SK-N-SH treated with all-trans-retinoic acid at 6 μM for 48 hours (cell line): ENCODE results near the gene EPB41L4A.
"Not testable (repeated sequence)": the region's sequence is repeated elsewhere in the genome, so short reads cannot be mapped to it uniquely, and the experiment has no call there.

Source experiments
- ATAC-seq: fragments of 200-7000 bp; cut with Tn5 transposase; 3 replicates; pipeline ENCODE4 v1.9.1; 2020; ENCODE audit warnings: mild to moderate bottlenecking, moderate library complexity
- ARNTL ChIP-seq: fragments of 450-650 bp; formaldehyde crosslinking; IDR thresholded peaks from 2 replicates; pipeline ENCODE4 v1.5.0; 2020; ENCODE audit warnings: low read depth, mild to moderate bottlenecking, moderate library complexity, borderline replicate concordance
- BACH2 ChIP-seq: fragments of 250-450 bp; sonication (Bioruptor Pico); IDR thresholded peaks from 2 replicates; pipeline ENCODE4 v1.9.0; 2021; ENCODE audit warnings: mild to moderate bottlenecking, borderline replicate concordance
- CSDC2 ChIP-seq: fragments of 250-450 bp; sonication (Bioruptor Pico); IDR thresholded peaks from 2 replicates; pipeline ENCODE4 v1.5.0; 2020; ENCODE audit warnings: mild to moderate bottlenecking, moderate library complexity
- ESRRG ChIP-seq: fragments of 250-450 bp; sonication (Bioruptor Pico); IDR thresholded peaks from 2 replicates; pipeline ENCODE4 v1.6.1; 2021; ENCODE audit warnings: mild to moderate bottlenecking
- GLIS3 ChIP-seq: fragments of 250-450 bp; sonication (Bioruptor Pico); IDR thresholded peaks from 2 replicates; pipeline ENCODE4 v1.5.0; 2020; ENCODE audit warnings: mild to moderate bottlenecking, moderate library complexity
- ISL1 ChIP-seq: fragments of 250-450 bp; sonication (Bioruptor Pico); IDR thresholded peaks from 2 replicates; pipeline ENCODE4 v2.1.2; 2022; ENCODE audit warnings: mild to moderate bottlenecking, moderate library complexity
- OSR1 ChIP-seq: fragments of 250-450 bp; sonication (Bioruptor Pico); IDR thresholded peaks from 2 replicates; pipeline ENCODE4 v1.8.0; 2022; ENCODE audit warnings: moderate library complexity, mild to moderate bottlenecking, inconsistent platforms
- PATZ1 ChIP-seq: fragments of 250-450 bp; sonication (Bioruptor Pico); IDR thresholded peaks from 2 replicates; pipeline ENCODE4 v1.8.0; 2020; ENCODE audit warnings: mild to moderate bottlenecking, moderate library complexity, borderline replicate concordance
- PPARA ChIP-seq: fragments of 250-450 bp; sonication (Bioruptor Pico); IDR thresholded peaks from 2 replicates; pipeline ENCODE4 v1.5.0; 2020; ENCODE audit warnings: mild to moderate bottlenecking, borderline replicate concordance
- SNAI2 ChIP-seq: fragments of 250-450 bp; sonication (Bioruptor Pico); IDR thresholded peaks from 2 replicates; pipeline ENCODE4 v1.5.0; 2020; ENCODE audit warnings: mild to moderate bottlenecking, moderate library complexity
- TCF4 ChIP-seq: fragments of 250-450 bp; sonication (Bioruptor Pico); IDR thresholded peaks from 2 replicates; pipeline ENCODE4 v1.8.0; 2021; ENCODE audit warnings: mild to moderate bottlenecking, moderate library complexity, borderline replicate concordance
- TOX ChIP-seq: fragments of 250-450 bp; sonication (Bioruptor Pico); IDR thresholded peaks from 2 replicates; pipeline ENCODE4 v1.8.0; 2021; ENCODE audit warnings: mild to moderate bottlenecking, moderate library complexity, borderline replicate concordance
- ZC3H10 ChIP-seq: fragments of 250-450 bp; sonication (Bioruptor Pico); IDR thresholded peaks from 2 replicates; pipeline ENCODE4 v1.5.1; 2021; ENCODE audit warnings: mild to moderate bottlenecking, moderate library complexity
- ZFP3 ChIP-seq: fragments of 250-450 bp; sonication (Bioruptor Pico); IDR thresholded peaks from 2 replicates; pipeline ENCODE4 v1.5.0; 2020; ENCODE audit warnings: mild to moderate bottlenecking, moderate library complexity
- ZNF565 ChIP-seq: fragments of 450-650 bp; formaldehyde crosslinking; conservative IDR thresholded peaks from 2 replicates; pipeline ENCODE4 v1.5.0; 2020; ENCODE audit warnings: low read depth, mild to moderate bottlenecking, moderate library complexity
- ZNF70 ChIP-seq: fragments of 450-650 bp; formaldehyde crosslinking; IDR thresholded peaks from 2 replicates; pipeline ENCODE4 v1.5.0; 2020; ENCODE audit warnings: mild to moderate bottlenecking, moderate library complexity
- TF ChIP-seq, protein P1 (sequence below): fragments of 250-450 bp; sonication (Bioruptor Pico); IDR thresholded peaks from 2 replicates; pipeline ENCODE4 v1.8.0; 2021; ENCODE audit warnings: low read depth, mild to moderate bottlenecking, moderate library complexity, borderline replicate concordance
- TF ChIP-seq, protein P2 (sequence below): fragments of 250-450 bp; sonication (Bioruptor Pico); IDR thresholded peaks from 2 replicates; pipeline ENCODE4 v1.5.1; 2020; ENCODE audit warnings: low read depth, mild to moderate bottlenecking, moderate library complexity
- TF ChIP-seq, protein P3 (sequence below): fragments of 250-450 bp; sonication (Bioruptor Pico); IDR thresholded peaks from 2 replicates; pipeline ENCODE4 v1.5.1; 2021; ENCODE audit warnings: mild to moderate bottlenecking, moderate library complexity

Gene EPB41L4A

DNA sequence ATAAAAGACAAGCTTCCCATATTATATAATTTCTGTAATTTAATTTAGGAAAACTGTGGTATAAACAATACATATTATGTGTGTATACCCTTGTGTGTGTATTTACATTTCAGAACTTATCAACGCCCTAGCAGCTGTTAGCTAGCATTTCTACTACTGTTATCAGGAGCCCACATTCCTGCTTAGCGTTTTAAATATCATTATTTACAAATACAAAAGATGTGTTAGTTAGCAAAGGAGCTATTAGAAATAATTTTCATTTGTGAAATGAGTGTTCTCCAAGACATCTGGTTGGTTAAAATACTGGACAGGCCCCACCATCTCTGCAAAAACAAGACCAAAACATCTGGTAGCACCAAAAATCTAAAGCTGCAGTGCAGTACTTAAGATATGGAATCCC is 48.0 kb downstream of the EPB41L4A start:
- TF ChIP-seq ZNF565: no peak
- TF ChIP-seq ZC3H10 (CRISPR knock-in tag): no peak
- TF ChIP-seq PATZ1 (CRISPR knock-in tag): no peak
- no peak for TF ChIP-seq ZNF70 (CRISPR knock-in tag)
- TF ChIP-seq ARNTL (CRISPR knock-in tag): no peak
- TF ChIP-seq ISL1 (CRISPR knock-in tag): no peak
- TF ChIP-seq BACH2 (CRISPR knock-in tag): no peak
- TF ChIP-seq, protein P1, sequence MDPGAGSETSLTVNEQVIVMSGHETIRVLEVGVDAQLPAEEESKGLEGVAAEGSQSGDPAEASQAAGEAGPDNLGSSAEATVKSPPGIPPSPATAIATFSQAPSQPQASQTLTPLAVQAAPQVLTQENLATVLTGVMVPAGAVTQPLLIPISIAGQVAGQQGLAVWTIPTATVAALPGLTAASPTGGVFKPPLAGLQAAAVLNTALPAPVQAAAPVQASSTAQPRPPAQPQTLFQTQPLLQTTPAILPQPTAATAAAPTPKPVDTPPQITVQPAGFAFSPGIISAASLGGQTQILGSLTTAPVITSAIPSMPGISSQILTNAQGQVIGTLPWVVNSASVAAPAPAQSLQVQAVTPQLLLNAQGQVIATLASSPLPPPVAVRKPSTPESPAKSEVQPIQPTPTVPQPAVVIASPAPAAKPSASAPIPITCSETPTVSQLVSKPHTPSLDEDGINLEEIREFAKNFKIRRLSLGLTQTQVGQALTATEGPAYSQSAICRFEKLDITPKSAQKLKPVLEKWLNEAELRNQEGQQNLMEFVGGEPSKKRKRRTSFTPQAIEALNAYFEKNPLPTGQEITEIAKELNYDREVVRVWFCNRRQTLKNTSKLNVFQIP (CRISPR knock-in tag): no peak
- TF ChIP-seq, protein P2, sequence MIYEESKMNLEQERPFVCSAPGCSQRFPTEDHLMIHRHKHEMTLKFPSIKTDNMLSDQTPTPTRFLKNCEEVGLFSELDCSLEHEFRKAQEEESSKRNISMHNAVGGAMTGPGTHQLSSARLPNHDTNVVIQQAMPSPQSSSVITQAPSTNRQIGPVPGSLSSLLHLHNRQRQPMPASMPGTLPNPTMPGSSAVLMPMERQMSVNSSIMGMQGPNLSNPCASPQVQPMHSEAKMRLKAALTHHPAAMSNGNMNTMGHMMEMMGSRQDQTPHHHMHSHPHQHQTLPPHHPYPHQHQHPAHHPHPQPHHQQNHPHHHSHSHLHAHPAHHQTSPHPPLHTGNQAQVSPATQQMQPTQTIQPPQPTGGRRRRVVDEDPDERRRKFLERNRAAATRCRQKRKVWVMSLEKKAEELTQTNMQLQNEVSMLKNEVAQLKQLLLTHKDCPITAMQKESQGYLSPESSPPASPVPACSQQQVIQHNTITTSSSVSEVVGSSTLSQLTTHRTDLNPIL (CRISPR knock-in tag): no peak
- no peak for TF ChIP-seq TCF4 (CRISPR knock-in tag)
- no peak for TF ChIP-seq SNAI2 (CRISPR knock-in tag)
- no peak for TF ChIP-seq CSDC2 (CRISPR knock-in tag)
- TF ChIP-seq GLIS3 (CRISPR knock-in tag): no peak
- no peak for TF ChIP-seq OSR1 (CRISPR knock-in tag)
- no peak for TF ChIP-seq ESRRG (CRISPR knock-in tag)
- TF ChIP-seq ZFP3: no peak
- no peak for ATAC-seq

- no peak for TF ChIP-seq TCF4 (CRISPR knock-in tag)
- TF ChIP-seq, protein P1 (CRISPR knock-in tag): no peak
- TF ChIP-seq, protein P2 (CRISPR knock-in tag): no peak
- TF ChIP-seq GLIS3 (CRISPR knock-in tag): no peak
- TF ChIP-seq PPARA (CRISPR knock-in tag): no peak
- no peak for TF ChIP-seq TOX (CRISPR knock-in tag)
- ATAC-seq: no peak
Measured at GRCh38 chr5:112367400-112367799, 51.7 kb downstream of the EPB41L4A start.

GRCh38 chr5:112366987-112367386 is 52.1 kb downstream of the EPB41L4A start:
- peak; percentile 81 for ATAC-seq

GRCh38 chr5:112360740-112361139 is 58.3 kb downstream of the EPB41L4A start:
- not testable (repeated sequence) for ATAC-seq

More at GRCh38 chr5:112366987-112367386, 52.1 kb downstream of the EPB41L4A start:
- no peak for TF ChIP-seq ZFP3
- TF ChIP-seq, protein P3, sequence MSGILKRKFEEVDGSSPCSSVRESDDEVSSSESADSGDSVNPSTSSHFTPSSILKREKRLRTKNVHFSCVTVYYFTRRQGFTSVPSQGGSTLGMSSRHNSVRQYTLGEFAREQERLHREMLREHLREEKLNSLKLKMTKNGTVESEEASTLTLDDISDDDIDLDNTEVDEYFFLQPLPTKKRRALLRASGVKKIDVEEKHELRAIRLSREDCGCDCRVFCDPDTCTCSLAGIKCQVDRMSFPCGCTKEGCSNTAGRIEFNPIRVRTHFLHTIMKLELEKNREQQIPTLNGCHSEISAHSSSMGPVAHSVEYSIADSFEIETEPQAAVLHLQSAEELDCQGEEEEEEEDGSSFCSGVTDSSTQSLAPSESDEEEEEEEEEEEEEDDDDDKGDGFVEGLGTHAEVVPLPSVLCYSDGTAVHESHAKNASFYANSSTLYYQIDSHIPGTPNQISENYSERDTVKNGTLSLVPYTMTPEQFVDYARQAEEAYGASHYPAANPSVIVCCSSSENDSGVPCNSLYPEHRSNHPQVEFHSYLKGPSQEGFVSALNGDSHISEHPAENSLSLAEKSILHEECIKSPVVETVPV (CRISPR knock-in tag): no peak
- TF ChIP-seq, protein P2 (CRISPR knock-in tag): no peak
